ENCODE data around the gene TMEM179B.
A peak's percentile ranks its signal among the peaks of the same experiment; 100 is the strongest.
"Not testable (repeated sequence)": the region's sequence is repeated elsewhere in the genome, so short reads cannot be mapped to it uniquely, and the experiment has no call there.

TMEM179B gene

DNA sequence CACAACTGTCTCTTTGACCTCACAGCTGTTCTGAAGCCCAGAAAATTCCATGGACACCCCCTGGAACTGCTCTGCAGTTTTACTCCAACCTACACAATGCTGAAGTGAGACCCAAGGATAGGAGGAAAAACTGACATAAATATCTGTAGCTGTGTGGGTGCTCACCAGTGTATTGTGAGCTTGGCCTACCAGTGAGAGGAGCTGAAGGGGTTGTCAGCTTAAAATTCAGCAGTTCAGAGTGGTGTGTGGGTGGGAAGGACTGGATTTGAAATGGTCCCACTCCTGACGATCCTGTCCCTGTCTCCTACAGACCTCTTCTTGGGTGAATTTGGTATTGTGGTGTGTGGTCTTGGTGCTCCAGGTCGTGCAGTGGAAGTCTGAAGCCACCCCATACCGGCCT lies 2.4 kb downstream of the TMEM179B start:
- no peak for DNase-seq

- peak; percentile 71 for DNase-seq
These were observed 4.4 kb downstream of the TMEM179B start, which contains the start of gene TMEM223 for GRCh38 chr11:62791501-62792201. TSS of gene TMEM223 (minus strand) at chr11:62792006. CDS start at chr11:62791994, 12 bp downstream.

DNA sequence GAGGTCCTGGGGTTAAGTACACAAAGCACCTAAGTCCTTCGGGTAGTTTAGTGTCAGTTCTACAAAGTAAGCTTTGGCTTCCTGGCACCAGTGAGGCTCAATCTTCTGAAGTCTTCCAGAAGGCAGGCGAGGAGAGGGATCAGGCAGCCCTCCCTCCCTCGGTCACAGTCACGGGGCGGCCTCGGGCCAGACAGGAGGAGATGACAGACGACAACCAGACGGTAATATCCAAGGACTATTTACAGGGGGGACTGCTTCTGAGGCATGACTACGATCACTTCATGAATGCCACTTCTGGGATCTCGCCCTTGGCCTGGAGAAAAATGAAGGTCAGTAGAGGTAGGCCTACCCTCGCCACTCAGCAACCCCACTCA lies 5.0 kb downstream of the TMEM179B start:
- DNase-seq: no peak

GRCh38 chr11:62794201-62794775 lies 7.1 kb downstream of the TMEM179B start:
- no peak for DNase-seq

DNA sequence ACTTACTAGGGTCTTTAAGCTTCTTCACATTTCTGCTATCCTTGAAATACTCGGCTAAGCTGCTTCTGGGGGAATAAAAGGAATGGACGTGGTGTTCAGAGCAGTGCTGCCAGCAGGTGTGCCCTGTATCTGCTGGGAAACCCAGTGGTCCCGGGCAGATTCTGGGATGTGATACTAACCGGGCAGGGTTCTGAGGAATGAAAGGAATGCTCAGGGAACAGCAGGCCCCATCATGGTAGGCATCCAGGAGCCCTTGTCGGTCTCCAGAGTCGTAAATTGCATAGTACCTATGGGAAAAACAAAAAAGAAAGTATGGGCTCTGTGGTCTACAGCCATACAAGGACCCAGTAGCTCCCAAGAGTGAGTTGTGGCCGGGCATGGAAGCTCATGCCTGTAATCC lies 9.1 kb downstream of the TMEM179B start:
- no peak for DNase-seq

DNA sequence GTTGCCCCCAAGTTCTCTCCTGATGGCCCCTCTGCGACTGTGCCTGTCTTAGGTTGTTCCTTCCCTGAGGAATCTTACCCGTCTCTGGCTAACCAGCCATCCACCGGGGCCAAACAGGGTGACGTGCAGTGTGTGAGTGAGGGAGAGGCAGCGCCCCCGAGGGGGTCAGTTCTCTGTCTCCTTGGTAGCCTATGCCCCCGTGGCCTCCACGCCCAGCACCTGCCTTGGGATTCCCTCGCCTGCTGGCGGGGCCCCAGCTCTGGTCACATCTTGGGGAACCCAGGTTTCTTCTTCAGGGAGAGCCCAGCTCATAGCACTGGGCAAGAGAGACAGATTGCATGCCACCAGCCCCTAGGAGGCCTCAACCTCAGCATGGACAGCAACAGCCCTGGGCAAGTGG lies 12.3 kb downstream of the TMEM179B start:
- DNase-seq: no peak

DNA sequence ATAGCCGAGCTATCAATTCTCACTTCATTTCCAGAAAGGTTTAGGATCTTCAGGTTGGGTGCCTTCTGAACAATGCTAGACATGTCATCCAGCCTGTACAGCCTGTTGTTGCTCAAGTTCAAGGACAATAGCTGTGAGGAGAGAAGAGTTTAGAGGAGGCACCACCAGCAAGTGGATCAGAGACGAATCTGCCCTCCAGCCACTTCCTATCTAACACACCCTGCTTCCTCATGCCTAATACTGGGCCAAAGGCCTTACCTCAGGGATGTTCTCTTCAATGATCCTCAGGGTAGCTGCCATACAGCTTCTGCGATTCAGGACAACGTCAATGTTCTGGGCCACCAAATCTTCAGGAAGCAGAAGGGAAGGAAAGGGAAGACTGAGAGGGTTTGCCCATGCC lies 13.9 kb downstream of the TMEM179B start:
- DNase-seq: no peak

DNA sequence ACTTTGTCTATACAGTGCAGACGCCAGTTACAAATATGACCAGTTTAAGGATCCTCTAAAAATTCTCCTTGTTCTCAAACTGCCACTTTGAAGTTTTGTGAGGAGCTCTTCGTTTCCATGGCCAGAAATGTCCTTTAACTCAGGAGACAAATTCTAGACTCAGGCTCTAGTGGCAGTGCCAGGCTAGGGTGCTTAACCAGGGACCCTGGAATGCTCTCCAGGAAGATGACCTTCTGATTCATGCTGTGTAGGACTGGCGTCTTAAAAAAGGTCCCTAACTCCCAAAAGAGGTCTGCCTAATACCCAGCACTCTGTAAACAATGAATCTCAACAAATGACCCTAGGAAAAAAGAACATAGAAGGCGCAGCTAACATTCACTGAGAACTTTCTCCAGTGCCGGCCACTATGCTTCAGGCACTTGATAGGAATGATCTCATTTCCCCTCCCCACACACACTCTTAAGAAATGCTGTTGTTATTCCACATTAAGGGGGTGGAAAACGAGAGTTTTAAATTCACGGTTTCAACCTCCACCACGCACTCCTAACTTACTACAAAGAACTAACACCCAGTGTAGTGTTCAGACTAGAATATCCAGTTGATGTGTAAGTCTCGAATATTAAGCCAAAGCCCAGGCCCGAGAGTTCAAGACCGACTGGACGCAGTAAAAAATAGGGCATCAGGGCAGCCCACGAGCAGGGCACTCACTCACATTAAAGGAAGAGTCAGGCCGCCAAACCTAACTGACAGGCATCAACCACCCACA lies 17.3 kb downstream of the TMEM179B start:
- DNase-seq: no peak

DNA sequence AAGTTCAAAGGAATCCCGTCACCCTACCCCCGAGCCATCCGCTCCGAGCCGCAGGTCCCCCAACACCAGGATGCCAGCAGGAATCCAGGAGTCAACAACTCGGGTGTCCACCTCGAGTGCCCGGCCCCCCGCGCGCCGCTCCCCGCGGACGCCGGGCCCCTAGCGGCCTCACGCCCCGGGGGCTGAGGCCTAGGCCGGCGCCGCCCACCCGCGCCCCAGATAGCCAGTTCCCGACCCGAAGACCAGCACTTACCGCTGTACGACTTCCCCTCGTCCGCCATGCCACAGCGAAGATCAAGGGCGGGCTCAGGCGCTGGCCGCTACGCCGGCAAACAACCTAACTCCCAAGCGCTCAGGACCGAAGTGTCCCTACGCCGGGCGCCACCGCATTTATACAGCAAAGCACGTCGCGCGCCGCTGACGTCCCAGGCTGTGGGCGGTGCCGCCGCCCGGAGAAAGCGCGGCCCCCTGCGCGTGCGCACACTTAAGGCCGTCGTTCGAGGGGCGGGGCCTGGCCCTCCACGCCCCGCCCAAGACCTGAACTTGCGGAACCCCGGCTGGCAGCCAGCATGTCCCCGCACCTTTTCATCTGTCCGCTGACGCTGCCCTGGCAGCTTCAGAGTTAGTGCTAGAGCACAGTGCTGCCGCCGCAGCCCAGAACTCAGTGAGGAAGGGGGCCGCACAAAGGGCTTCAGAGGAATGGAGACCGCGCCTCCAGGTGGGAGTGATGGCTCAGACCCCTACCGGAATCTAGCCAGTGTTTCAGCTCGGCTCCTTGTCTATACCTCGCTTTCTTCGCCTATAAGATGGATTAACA lies 18.1 kb downstream of the TMEM179B start, which contains the start of gene NXF1:
TSS of gene NXF1 (minus strand) at position 365 of the 817 bp plus-strand sequence. CDS start at position 281, 84 bp downstream.
- peak; percentile 90 for DNase-seq

DNA sequence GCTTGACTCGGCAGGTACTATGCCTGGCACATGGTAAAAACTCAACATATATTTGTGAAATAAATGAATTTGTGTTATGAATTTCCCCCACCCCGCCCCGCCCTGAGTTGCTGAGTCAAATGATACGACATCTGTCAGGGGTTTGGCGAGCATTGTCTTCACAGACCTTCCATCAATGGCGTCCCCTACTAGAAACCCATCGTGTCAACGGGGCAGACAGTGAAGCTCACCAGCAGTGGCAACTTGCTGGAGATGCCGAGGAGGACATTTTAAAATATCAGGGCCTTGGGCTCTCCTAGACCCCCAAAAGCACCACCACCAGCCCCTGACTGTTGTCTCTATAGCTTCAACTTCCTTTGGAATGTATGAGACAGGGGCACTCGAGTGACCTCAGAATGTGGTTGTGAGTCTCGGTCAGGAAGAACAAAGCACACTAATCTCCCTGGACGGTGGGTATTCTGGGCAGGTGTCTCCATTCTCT lies 18.8 kb downstream of the TMEM179B start:
- no peak for DNase-seq

DNA sequence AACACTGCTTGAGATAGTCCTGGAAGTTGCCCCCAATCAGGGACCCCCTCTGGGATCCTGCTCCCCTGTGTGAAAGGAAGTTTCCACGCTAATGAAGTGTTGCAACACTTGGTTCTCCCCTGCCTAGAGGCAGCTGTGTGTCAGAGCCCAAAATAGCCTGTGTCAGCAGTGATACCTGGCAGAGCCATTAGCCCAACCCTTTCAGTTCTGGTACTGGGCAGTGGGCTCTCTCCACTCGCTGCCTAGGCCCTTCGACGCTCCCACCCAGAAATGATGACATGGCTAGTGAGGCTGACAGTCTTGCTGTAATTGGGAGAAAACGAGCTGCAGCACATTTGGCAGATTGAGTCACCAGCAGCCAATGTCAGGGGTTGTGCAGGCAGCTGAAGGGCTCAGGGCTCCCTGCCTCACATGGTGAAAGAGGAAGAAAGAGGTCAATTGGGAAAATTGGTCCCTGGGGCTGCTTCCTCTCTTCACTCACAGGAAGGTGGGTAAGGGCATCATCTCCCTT lies 19.5 kb downstream of the TMEM179B start:
- DNase-seq: no peak

DNA sequence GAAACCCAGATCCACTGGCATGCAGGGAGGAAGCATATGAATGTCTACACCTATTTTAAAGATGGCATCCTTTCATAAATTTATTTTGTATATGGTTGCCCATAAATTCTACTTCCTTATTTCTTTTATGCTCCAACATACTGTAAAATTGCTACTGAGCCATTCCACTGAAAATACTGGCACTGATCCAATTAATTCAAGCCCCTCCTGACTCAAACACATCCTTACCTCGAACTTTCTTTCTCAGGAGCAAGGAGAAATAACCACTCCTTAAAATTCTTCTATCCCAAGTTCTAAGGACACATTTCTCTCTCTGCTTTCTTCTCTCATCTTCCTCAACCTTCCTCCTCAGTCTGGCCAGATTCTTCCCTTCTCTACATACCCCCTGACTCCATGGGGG lies 23.5 kb downstream of the TMEM179B start:
- DNase-seq: no peak

DNA sequence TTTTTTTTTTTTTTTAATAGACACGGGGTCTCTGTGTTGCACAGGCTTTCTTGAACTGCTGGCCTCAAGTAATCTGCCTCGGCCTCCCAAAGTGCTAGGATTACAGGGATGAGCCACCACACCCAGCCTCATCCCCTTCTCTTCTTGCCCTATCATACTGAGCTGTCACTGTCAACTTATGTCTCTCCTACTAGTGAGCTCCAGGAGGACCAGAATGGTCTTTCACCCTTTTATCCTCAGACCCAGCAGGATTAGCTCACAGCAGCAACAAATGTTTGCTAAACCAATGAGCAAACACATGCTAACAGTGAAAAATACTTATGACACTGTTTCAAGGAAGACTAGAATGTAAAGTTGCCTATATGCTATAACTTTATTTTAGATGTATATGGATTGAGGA lies 24.5 kb downstream of the TMEM179B start:
- DNase-seq: no peak

DNA sequence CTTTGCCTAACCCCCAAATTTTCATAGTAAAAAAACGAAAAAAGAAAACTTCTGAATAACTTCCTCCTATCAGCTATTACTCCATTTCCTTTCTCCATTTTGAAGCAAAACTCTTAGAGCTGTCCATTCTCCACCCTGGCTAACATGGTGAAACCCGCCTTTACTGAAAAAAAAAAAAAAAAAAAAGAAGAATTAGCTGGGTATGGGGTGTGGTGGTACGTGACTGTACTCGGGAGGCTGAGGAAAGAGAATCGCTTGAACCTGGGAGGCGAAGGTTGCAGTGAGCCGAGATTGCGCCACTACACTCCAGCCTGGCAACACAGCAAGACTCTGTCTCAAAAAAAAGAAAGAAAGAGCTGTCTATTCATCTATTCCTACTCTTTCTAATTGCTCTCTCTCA lies 29.4 kb downstream of the TMEM179B start:
- DNase-seq: no peak

GRCh38 chr11:62817129-62817528 lies 29.9 kb downstream of the TMEM179B start:
- no peak for DNase-seq

GRCh38 chr11:62823677-62824076 lies 36.5 kb downstream of the TMEM179B start:
- DNase-seq: no peak

DNA sequence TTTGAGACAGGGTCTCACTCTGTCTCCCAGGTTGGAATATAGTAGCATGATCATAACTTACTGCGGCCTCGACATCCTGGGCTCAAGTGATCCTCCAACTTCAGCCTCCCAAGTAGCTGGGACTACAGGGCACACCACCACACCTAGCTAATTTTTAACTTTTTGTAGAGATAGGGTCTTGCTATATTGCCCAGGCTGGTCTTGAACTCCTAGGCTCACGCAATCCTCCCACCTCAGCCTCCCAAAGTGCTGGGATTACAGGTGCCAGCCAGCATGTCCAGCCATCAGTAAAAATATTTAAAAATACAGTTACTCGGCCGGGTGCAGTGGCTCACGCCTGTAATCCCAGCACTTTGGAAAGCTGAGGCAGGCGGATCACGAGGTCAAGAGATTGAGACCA lies 40.9 kb downstream of the TMEM179B start:
- not testable (repeated sequence) for DNase-seq

DNA sequence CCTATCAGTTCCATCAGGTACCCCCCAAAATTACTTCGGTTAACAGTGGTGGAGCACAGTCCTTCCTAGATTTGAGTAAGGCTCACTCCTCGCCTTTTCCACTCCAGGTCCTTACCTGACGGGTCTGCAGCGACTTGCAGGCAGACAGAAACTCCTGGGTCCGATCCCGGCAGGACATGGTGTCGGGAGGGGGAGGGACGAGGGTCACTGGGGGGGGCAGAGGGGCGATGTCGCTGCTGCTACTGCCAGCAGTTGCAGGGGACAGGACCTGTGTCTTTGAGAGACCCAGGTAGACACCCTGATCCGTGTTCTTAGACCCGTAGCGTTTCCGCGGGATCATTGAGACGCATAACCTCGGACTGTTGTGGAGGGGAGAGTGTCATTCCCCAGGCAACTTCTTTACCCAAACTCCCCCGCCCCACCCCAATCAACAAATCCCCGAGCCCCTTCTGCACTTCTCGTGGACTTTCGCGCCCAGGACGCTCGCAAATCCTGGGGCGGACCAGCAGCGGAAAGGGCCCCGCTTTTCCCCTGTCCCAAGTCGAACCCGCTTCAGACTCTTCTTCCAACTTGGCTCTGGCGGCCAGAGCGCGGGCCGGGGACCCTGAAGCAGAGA lies 43.8 kb downstream of the TMEM179B start:
- DNase-seq: no peak

DNA sequence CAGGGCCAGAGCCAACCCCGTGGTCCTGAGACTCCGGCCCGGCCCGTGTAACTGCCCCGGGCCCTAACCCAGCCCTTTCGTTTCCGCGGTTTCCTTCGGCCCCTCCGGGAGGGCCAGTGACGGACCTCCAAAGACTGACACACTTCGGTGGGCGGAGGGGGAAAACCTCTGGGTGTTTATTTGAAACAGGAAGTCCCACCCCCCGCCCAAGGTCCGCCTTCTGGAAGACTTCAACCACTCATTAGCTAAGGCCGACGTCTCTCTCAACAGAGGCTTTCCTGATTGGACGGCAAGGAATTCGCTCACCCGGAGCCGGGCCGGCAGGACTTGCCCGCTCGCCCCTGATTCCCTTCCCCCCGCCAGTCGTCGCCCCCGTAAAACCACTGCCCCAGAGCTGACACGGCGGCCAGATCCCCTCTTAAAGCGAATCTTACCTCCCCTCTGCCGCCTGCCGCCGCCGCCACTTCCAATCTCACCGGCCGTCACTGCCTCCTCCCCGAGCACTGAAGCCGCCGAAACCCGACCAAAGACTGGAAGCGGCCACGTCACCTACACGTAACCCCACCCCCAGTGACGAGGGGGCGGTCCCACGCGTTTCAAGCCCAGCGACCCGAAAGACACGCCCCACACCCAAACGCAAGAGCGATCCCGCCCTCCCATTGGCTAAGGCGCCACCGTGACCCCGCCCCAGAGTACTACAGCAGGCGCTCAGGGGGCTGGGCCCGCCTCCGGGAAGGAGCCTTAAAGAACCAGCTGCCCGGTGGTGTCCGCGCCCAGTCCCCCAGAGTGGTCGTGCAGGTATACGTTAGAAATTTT lies 44.5 kb downstream of the TMEM179B start, which contains the start of gene STX5:
TSS of gene STX5 (minus strand) at position 532 of the 816 bp plus-strand sequence. CDS start 808 bp downstream, outside the sequence.
- DNase-seq: peak; percentile 96

DNA sequence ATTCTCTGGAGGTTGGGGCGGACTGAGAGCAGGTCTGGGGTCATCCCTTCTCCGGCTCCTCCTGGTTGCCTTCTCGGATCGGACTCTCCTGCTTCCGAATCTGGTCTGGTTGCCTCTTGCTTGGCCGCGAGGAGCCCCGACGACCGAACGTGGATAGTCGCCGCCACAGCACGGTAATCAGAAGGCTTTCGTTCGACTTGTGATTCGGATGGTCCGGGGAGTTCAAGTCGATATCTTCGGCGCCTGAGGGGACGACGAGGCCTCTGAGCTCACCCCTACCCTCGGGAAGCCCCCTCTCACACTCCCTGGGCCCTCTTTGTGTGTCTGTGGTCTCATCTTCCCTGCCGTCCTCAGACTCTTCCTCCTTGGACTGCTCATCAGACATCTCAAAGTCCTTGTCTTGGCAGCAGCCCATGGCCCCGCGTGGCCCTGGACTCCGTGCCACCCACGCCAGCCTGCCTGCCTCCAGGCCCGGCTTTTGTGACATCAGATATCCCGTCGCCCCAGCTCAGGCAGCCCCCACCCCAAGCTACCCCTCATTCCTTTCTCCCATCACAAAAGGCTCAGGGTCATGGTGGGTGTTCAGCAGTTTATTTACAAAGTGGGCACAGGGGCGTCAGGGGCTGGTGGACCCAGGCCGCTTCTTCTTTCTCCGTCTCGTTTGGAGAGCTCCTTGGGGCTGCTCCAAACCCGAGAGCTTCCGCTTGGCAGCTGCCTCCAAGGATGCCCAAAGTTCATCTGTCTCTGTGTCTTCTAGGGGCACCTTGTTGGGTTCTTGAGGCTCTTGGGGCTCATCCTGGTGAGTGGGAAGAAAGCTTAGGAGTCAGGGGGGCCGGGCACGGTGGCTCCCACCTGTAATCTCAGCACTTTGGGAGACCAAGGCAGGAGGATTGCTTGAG lies 45.4 kb downstream of the TMEM179B start, which contains the start of gene TEX54:
TSS of gene TEX54 (minus strand) at position 506 of the 899 bp plus-strand sequence.
- no peak for DNase-seq
